K562 (cell line): ENCODE results near the gene APOC4. TPM values are rescaled to one million over a fixed set of nuclear protein-coding genes. Genes with fewer than 3 reads are reported as not detected.
A peak's percentile ranks its signal among the peaks of the same experiment; 100 is the strongest.

Experiments used
- JUN ChIP-seq, 2 experiments: sonication (generic) in 1 of 2; formaldehyde crosslinking in 1 of 2; IDR thresholded peaks; 2 replicates each; pipeline versions ENCODE4 v1.6.1 to v1.8.0; 2012 to 2022; ENCODE audit warnings: borderline replicate concordance in 2 of 2, mild to moderate bottlenecking in 2 of 2, improper control_type of control experiment in 1 of 2, low read depth in 1 of 2, low read length in 1 of 2, missing genetic modification reagents in 1 of 2
- KLF10 ChIP-seq: fragments of 250-450 bp; sonication (Bioruptor Pico); IDR thresholded peaks from 2 replicates; pipeline ENCODE4 v1.6.1; 2021; ENCODE audit warnings: matching md5 sums
- MAZ ChIP-seq, 2 experiments: fragments of 450-650 bp in 1 of 2; sonication (generic) in 1 of 2; formaldehyde crosslinking; IDR thresholded peaks in 1 of 2; conservative IDR thresholded peaks in 1 of 2; 2 replicates each; pipeline versions ENCODE4 v1.4.0 to v1.5.0; 2020; ENCODE audit warnings: mild to moderate bottlenecking in 1 of 2, missing genetic modification reagents in 1 of 2
- MTF1 ChIP-seq: fragments of 250-450 bp; sonication (Bioruptor Pico); IDR thresholded peaks from 2 replicates; pipeline ENCODE4 v1.9.0; 2021; ENCODE audit warnings: moderate library complexity, mild to moderate bottlenecking, inconsistent platforms, borderline replicate concordance
- NFYB ChIP-seq: IDR thresholded peaks from 2 replicates; pipeline ENCODE4 v1.6.1; 2011; ENCODE audit warnings: mild to moderate bottlenecking, moderate library complexity; ENCODE audit not compliant: insufficient read length; ENCODE audit errors: extremely low read depth
- PHF8 ChIP-seq: fragments of 200-600 bp; sonication (generic); IDR thresholded peaks from 2 replicates; pipeline ENCODE4 v1.6.1; 2012; ENCODE audit warnings: mixed run types, mild to moderate bottlenecking, inconsistent platforms, low read length, moderate library complexity, borderline replicate concordance
- POLR3A ChIP-seq: IDR thresholded peaks from 2 replicates; pipeline ENCODE4 v1.6.1; 2011; ENCODE audit warnings: borderline replicate concordance, mild to moderate bottlenecking, moderate library complexity; ENCODE audit not compliant: insufficient read length, insufficient read depth; ENCODE audit errors: extremely low read depth
- RFX1 ChIP-seq: fragments of 450-650 bp; IDR thresholded peaks from 2 replicates; pipeline ENCODE4 v1.6.1; 2016; ENCODE audit warnings: mild to moderate bottlenecking, moderate library complexity
- RFX7 ChIP-seq: fragments of 250-450 bp; sonication (Bioruptor Pico); IDR thresholded peaks from 2 replicates; pipeline ENCODE4 v1.5.1; 2021; ENCODE audit warnings: mild to moderate bottlenecking
- SP1 ChIP-seq: sonication (generic); formaldehyde crosslinking; IDR thresholded peaks from 2 replicates; pipeline ENCODE4 v1.8.1; 2022; ENCODE audit warnings: mild to moderate bottlenecking, missing genetic modification reagents
- TARDBP ChIP-seq: fragments of 450-650 bp; IDR thresholded peaks from 2 replicates; pipeline ENCODE4 v1.6.1; 2016
- ZC3H11A ChIP-seq: IDR thresholded peaks from 2 replicates; pipeline ENCODE4 v1.6.1; 2012; ENCODE audit warnings: low read depth, low read length, improper control_type of control experiment
- ZFP1 ChIP-seq: fragments of 450-650 bp; formaldehyde crosslinking; IDR thresholded peaks from 2 replicates; pipeline ENCODE4 v1.4.0; 2020; ENCODE audit warnings: mild to moderate bottlenecking, mixed read lengths
- ZNF121 ChIP-seq: sonication (generic); formaldehyde crosslinking; conservative IDR thresholded peaks from 2 replicates; pipeline ENCODE4 v1.8.0; 2022; ENCODE audit warnings: missing genetic modification reagents
- ZNF143 ChIP-seq: sonication (generic); formaldehyde crosslinking; IDR thresholded peaks from 2 replicates; pipeline ENCODE4 v1.9.0; 2022; ENCODE audit warnings: mild to moderate bottlenecking, missing genetic modification reagents
- ZNF324 ChIP-seq: fragments of 250-450 bp; sonication (Bioruptor Pico); IDR thresholded peaks from 2 replicates; pipeline ENCODE4 v1.4.0; 2020; ENCODE audit warnings: mild to moderate bottlenecking
- ZNF347 ChIP-seq: fragments of 450-650 bp; formaldehyde crosslinking; IDR thresholded peaks from 2 replicates; pipeline ENCODE4 v1.4.0; 2020; ENCODE audit warnings: low read depth, mild to moderate bottlenecking, moderate library complexity
- ZNF561 ChIP-seq: fragments of 450-650 bp; formaldehyde crosslinking; conservative IDR thresholded peaks from 2 replicates; pipeline ENCODE4 v1.4.0; 2020; ENCODE audit warnings: mild to moderate bottlenecking, moderate library complexity
- polyA plus RNA-seq, 8 experiments: library from polyadenylated mRNA; depleted of rRNA in 4 of 8; stranded (reverse) in 5 of 8; unstranded in 3 of 8; fragments of >200 nt; fragmentation: Nextera tagmentation in 2 of 8; fragmentation: Illumina TruSeq in 1 of 8; extraction: Ambion mirVana in 2 of 8; extraction: Trizol in 1 of 8; gene quantifications; 2 replicates each; pipeline versions ENCODE4 v1.2.1 to v1.2.3, GENCODE V29; 2011 to 2014; ENCODE audit warnings: inconsistent platforms in 1 of 8, missing spikeins in 1 of 8
- total RNA-seq, 7 experiments: library from RNA; depleted of rRNA in 6 of 7; stranded (reverse); fragments of >200 nt in 6 of 7; fragmentation: Illumina TruSeq in 2 of 7; extraction: Trizol in 2 of 7; gene quantifications; 2 replicates each; pipeline versions ENCODE4 v1.2.1 to v1.2.3, GENCODE V29; 2011 to 2021; ENCODE audit warnings: low replicate concordance in 1 of 7
- TF ChIP-seq, protein P1 (sequence below): sonication (generic); formaldehyde crosslinking; IDR thresholded peaks from 2 replicates; pipeline ENCODE4 v1.4.0; 2020; ENCODE audit warnings: mild to moderate bottlenecking, missing genetic modification reagents
- TF ChIP-seq, protein P2 (sequence below): fragments of 250-450 bp; sonication (Bioruptor Pico); IDR thresholded peaks from 2 replicates; pipeline ENCODE4 v1.5.1; 2021; ENCODE audit warnings: mild to moderate bottlenecking
- TF ChIP-seq, protein P3 (sequence below): fragments of 250-450 bp; sonication (Bioruptor Pico); IDR thresholded peaks from 2 replicates; pipeline ENCODE4 v1.4.0; 2020; ENCODE audit warnings: mild to moderate bottlenecking, moderate library complexity

Gene APOC4
- total and polyA plus RNA-seq, 9 of the 15 experiments (the other 6 are each of a cell fraction or from before 2014, with no cell fraction given) = 0.46 TPM; not detected in 8

DNA sequence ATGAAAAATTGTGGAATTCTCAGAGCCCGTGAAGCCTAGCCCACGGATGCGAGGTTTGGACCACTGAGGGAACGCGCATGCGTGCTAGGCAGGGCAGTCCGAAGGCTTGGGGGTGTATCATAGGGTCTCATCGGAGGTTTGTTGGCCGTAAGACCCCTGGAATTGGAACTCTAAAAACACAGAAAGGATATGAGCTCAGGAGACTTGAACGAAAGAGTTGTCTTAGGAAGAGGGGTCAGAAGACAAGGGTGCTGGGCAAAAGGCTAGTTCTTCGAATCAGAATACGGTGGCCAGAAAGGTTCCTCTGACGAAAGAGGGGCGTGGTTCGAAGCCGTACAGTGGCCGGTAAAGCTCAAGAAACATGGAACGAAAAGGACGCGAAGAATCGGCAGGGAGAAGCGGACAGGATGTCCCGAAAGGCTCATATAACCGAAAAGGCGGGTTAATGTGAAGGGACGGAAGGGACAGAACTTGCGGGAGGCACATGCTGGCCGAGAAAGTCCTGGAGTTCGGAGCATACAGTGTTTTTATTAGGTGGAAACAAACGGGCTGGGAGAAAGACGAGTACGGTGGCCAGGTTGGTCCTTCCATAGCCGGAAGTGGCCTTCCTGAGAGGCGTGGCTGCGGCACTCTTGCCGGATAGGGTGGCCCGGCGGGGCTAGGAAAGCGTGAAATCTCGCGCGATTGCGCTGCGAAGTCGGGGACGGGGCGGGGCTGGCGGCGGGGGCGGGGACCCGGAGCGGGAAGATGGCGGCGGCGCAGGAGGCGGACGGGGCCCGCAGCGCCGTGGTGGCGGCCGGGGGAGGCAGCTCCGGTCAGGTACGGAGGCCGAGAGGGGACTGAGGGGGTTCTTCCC is 12.8 kb downstream of the APOC4 start, which contains the start of gene CLPTM1 (continued):
- TF ChIP-seq RFX1 (no peak), MTF1 (CRISPR knock-in tag) (no peak), ZC3H11A (no peak), ZNF347 (CRISPR knock-in tag) (no peak), MAZ (CRISPR knock-in tag; conservative IDR thresholded peaks at IDR 0.05 in 1 of 2, IDR thresholded peaks at IDR 0.05 in 1 of 2) (0 out of 4 replicates have a peak, but pooled peaks of 1 of the 2 experiments have one; percentile 26), ZNF121 (CRISPR knock-in tag) (no peak), SP1 (peak; percentile 97), ZNF324 (CRISPR knock-in tag) (no peak), ZNF561 (CRISPR knock-in tag) (no peak), NFYB (peak; percentile 49), PHF8 (peak; percentile 98), KLF10 (CRISPR knock-in tag) (no peak), ZNF143 (CRISPR knock-in tag) (no peak), ZFP1 (CRISPR knock-in tag) (no peak), JUN (IDR thresholded peaks at IDR 0.05; ENCODE audit: borderline replicate concordance, low read depth, low read length) (peak; percentile 32; the same call in 1 of the 2 replicates), JUN (CRISPR knock-in tag; IDR thresholded peaks at IDR 0.05; ENCODE audit: borderline replicate concordance) (no peak), POLR3A (no peak), RFX7 (CRISPR knock-in tag) (no peak), TARDBP (peak; percentile 96)
- TF ChIP-seq, protein P1, sequence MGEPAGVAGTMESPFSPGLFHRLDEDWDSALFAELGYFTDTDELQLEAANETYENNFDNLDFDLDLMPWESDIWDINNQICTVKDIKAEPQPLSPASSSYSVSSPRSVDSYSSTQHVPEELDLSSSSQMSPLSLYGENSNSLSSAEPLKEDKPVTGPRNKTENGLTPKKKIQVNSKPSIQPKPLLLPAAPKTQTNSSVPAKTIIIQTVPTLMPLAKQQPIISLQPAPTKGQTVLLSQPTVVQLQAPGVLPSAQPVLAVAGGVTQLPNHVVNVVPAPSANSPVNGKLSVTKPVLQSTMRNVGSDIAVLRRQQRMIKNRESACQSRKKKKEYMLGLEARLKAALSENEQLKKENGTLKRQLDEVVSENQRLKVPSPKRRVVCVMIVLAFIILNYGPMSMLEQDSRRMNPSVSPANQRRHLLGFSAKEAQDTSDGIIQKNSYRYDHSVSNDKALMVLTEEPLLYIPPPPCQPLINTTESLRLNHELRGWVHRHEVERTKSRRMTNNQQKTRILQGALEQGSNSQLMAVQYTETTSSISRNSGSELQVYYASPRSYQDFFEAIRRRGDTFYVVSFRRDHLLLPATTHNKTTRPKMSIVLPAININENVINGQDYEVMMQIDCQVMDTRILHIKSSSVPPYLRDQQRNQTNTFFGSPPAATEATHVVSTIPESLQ (CRISPR knock-in tag) = peak; percentile 92; the same call in 1 of the 2 replicates
- TF ChIP-seq, protein P2, sequence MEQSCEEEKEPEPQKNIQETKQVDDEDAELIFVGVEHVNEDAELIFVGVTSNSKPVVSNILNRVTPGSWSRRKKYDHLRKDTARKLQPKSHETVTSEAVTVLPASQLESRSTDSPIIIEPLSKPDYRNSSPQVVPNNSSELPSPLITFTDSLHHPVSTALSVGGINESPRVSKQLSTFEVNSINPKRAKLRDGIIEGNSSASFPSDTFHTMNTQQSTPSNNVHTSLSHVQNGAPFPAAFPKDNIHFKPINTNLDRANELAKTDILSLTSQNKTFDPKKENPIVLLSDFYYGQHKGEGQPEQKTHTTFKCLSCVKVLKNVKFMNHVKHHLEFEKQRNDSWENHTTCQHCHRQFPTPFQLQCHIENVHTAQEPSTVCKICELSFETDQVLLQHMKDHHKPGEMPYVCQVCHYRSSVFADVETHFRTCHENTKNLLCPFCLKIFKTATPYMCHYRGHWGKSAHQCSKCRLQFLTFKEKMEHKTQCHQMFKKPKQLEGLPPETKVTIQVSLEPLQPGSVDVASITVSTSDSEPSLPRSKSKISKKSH (CRISPR knock-in tag) = no peak
- TF ChIP-seq, protein P3, sequence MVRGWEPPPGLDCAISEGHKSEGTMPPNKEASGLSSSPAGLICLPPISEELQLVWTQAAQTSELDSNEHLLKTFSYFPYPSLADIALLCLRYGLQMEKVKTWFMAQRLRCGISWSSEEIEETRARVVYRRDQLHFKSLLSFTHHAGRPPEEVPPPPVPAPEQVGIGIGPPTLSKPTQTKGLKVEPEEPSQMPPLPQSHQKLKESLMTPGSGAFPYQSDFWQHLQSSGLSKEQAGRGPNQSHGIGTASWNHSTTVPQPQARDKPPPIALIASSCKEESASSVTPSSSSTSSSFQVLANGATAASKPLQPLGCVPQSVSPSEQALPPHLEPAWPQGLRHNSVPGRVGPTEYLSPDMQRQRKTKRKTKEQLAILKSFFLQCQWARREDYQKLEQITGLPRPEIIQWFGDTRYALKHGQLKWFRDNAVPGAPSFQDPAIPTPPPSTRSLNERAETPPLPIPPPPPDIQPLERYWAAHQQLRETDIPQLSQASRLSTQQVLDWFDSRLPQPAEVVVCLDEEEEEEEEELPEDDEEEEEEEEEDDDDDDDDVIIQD (CRISPR knock-in tag) = no peak
